ACHN (cell line): ENCODE measurements around the gene CDK17.
"Not testable (repeated sequence)": the region's sequence is repeated elsewhere in the genome, so short reads cannot be mapped to it uniquely, and the experiment has no call there.

ENCODE experiments used
- DNase-seq: peaks from one replicate; pipeline ENCODE4 v3.0.0-alpha.2; 2015
- in situ Hi-C: cut with HindIII; loops from 2 replicates; pipeline ENCODE4 v1.10.0; 2017; ENCODE audit warnings: low sequenced_read_pairs, low pct_ligation_motif_present, low pct_unique_long_range_greater_than_20kb

CDK17 gene

DNA sequence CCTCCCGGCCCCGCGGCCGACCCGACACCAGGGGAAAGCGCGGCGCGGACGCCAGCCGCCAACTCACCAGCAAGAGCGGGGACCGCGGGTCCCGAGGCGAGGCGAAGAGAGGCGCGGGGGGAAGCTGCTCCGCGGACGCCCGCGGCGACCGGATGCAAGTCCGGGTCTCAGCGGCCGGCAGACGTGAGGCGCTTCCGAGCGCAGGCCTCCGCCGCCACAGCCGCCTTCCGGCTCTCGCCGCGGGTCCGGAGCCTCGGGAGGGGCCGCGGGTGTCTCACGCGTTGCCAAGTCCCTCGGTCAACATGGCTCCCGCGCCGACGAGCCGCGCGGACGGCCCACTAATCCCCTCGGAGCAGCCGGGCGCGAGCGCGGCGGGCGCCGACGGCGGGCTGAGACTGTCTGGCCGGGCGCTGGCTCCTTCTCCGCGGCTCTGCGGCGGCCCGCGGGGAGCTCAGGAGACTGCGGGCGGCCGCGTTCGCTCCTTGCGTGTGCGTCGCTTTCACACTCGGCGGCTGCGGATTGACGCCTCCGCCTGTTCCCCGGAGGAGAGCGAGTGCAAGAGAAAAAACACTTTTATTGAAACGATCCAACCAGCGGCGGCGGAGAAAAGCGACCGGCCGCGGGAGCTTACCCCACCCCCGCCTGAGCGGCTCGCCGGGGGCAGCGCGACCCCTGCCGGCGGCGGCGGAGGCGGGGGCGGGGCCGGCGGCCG is at the start of gene CDK17:
TSS of gene CDK17 (minus strand) at position 521 of the 712 bp plus-strand sequence. CDS start 65,603 bp downstream, outside the sequence.
- in situ Hi-C loops, result no loop called here
- DNase-seq, result peak; percentile 91

DNA sequence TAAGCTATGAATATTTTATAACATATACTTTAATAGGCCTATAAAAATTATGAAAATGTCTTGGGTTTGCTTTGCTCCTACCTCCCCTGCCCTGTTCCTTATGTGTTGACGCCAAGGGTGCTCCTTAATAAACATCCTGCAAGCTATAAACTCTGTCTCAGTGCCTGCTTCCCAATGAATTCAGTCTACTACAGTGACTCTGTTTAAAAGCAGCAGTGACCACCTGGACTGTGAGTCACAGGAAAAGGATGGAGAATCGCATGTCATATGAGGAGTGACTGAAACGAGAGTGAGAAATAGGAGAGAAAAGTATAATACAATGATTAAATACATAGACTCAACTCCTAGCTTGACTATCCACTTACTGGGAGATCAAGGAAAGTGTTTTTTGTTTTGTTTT is 48.1 kb upstream of the CDK17 start:
- peak; percentile 56 for DNase-seq
- in situ Hi-C loops, result no loop called here

DNA sequence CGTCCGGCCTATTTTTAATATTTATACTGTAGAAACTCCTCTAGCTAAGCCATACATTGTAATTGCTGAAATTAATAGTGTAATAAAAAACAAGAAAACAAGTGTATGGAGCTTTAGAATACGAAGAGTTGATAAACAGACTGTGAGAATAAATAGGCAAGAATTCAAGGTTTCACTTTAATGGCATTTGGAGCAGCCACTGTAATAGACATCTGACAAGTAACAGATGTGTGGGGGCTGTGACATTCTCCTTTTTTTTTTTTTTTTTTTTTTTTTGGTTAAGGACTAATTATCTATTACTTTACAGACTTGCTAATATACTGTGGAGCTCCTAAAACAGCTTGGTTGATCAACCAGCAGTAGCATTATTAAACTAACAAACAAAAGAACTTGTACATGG is 47.0 kb upstream of the CDK17 start:
- in situ Hi-C loops, result no loop called here
- DNase-seq, result no peak

DNA sequence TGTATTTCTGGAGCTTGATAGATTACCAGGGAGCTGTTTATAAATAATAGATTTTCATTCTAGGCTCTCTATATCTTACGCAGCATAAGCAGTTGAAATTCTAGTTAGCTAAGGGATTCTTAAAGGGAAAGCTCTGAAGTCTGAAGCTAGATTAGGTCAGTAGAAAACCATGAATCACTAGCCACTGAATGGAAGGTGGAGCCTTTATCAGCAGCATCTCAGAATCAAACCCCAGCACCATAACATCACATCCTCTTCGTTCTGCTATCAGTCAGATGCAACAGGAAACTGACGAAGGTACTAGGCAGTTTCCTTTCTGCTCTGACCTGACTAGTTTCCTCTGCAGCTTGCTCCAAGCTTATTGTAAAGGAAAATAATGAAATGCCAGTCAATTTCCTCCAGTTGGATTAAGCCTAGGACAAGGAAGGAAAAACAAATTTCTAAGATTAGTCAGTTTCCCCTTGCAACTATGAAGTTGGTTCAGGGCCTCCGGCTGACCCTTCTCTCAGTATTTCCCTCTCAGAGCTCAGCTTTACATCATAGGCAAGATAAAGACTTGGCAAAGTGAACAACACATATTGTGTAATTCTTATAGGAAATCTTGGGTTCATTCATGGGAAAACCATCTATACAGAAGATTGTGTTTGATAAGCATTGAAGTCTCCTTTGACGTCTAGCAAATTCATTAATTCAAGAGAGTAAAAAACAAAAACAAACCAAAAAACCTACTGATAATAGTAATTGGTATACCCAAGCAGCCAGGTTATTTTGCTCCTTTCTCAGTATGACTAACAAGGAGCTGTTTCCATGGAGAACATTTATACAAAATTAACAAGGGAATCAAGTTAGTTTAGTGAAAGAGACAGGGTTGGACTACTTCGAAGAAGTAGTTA is 45.7 kb upstream of the CDK17 start:
- DNase-seq, result peak; percentile 64
- in situ Hi-C loops, result no loop called here

DNA sequence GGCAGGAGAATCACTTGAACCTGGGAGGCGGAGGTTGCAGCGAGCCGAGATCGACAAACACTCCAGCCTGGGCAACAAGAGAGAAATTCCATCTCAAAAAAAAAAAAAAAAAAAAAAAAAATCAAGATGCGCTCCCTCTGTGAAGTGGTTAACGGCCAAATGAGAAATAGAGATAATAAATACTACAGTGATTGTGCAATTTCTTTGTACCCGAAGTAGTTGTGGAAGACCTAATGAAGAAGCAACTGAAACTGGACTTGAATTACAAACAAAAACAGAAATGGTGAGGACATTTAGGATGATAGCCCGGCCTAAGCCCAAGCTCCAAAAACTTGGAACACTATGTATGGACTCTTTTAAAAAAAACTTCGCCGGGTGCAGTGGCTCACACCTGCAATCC is 44.2 kb upstream of the CDK17 start:
- DNase-seq, result no peak
- in situ Hi-C loops, result no loop called here

DNA sequence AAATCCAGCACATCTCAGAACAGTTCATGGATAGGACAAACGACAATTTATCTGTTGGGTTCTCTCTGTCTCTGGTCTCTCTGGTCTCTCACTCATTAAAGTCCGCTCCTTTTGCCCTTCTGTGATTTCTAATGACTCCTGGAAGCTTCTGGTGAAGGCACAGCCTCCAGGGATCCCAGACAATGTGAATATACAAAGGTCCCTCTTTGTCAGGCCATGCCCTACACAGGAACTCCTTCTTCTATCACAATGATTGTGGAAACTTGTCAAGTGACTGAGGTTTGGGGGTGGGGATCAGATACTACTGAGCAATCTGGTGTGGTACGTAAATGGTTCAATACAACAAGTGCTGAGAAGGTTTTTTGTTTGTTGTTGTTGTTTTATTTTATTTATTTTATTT is 42.7 kb upstream of the CDK17 start:
- in situ Hi-C loops, result no loop called here

DNA sequence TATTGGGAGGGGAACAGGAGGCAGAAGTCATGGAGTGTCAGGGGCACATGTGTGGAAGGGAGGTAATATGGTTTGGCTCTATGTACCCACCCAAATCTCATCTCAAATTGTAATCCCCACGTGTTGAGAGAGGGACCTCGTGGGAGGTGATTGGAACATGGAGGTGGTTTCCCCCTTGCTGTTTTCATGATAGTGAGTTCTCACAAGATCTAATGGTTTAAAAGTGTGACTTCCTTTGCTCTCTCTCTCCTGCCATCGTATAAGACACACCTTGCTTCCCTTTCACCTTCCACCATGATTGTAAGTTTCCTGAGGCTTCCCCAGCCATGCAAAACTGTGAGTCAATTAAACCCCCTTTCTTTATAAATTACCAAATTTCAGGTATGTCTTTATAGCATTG is 41.6 kb upstream of the CDK17 start:
- DNase-seq, result no peak
- in situ Hi-C loops, result no loop called here

More for the DNA sequence above, 42.7 kb upstream of the CDK17 start:
- DNase-seq, result no peak

DNA sequence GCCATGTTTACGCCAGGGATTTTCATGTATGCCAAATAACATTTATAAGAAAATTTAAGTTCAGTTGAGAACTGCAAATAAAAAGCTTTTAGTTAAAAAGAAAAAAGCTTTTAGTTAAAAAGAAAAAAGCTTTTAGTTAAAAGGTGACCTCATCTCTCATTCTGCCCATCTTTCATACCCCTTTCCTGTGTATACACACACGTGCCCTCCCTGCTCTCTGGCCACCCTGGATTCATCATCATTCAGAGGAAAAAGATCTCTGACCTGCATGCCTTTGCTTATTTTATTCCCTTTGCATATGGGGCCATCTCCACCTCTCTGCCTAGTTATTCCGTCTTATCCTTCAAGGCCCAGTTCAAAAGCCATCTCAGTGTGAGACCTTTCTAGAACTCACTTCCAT is 38.1 kb upstream of the CDK17 start:
- DNase-seq, result no peak
- in situ Hi-C loops, result no loop called here

DNA sequence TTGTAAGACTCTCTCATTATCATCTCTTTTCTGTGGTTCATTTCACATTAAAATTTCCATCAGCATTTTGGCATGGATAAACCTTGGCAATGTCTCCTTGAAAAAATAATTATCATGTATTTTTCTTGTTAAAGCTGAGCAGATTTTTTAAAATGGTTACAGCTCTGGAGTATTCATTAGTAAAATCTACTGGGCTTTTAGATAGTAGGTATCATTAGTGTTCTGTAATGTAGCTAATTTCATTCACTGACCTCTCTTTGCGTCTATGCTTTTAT is 36.9 kb upstream of the CDK17 start:
- no peak for DNase-seq
- in situ Hi-C loops, result no loop called here

DNA sequence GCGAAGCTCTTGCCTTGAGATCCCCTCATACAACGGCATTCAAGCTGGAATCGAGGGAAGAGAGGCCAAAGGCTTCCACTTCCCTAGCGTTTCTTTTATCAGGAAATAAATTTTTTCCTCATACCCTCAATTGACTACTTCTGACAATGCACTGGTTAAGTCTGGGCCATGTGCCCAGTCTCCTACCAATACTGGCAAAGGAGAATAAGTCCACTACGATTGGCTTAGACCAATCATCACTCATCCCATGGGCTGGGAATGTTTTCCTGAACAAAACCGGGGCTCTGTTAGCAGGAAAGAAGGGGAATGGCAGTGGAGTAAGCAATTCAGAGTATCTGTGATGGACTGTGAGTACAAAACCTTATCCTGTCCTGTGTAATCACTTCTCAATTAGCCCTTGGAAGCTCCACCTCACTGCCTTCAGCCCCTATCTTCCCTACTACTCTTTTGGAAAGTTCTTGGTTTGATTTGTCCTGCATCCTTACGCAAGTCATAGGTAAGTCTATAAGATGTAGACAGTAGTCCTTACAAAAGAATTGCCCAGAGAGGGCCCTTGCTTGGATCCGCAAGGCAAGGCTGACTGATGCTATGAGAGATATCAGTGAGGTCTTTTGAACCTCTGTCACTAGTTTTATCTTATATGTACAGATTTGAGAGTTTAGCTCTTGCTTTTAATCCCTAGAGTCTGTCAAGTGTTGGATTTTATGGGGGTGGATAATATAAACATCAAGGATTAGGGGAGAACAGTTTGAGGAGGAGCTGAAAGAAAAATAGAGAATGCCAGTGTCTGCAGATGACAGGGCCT is 36.3 kb upstream of the CDK17 start:
- in situ Hi-C loops, result no loop called here
- DNase-seq, result no peak

DNA sequence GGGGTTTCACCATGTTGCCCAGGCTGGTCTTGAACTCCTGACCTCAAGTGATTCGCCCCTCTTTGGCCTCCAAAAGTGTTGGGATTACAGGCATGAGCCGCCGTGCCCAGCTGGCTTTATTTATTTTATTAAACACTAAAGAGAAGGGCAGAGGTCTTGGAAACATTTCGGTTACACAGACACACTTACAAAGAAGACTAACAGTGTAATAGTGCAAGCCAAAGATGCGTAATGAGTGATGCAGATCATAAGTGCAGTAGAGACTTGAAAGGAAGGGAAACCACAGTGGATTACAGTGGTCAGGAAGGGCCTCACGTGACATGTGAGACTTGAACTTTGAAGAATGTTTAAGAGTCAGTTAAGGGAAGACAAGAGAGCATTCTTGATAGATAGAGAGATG is 33.9 kb upstream of the CDK17 start:
- no peak for DNase-seq
- in situ Hi-C loops, result no loop called here

DNA sequence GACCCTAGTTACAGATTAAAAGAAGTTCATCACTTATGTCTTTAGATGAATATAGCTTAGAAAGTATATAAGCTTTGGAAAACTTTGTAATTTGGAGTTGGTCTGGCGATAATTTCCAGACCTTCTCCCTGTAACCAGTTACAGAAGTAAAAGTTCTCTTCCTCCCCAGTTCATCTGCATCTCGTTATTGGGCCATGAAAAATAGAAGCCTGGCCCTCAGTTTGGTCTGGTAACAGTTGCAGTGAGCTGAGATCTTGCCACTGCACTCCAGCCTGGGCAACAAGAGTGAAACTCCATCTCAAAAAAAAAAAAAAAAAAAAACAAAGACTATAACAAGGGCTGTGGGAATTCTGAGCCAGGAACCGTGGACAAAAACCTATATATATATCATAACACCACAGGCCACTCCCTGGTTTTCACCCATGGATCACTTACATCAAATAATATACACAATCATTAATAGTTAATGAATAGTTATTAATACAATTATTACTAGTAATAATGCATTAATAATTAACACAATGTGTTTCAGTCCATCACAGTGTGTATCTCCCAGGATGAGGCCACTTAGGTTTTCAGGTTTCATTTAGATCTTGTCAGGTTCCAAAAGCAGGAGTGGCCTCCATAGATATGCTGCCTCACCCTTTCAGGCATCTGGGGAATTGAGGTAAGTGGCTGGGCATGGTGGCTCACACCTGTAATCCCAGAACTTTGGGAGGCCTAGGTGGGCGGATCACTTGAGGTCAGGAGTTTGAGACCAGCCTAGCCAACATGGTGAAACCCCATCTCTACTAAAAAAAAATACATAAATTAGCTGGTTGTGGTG is 32.5 kb upstream of the CDK17 start:
- DNase-seq, in situ Hi-C loops: not testable (repeated sequence)

DNA sequence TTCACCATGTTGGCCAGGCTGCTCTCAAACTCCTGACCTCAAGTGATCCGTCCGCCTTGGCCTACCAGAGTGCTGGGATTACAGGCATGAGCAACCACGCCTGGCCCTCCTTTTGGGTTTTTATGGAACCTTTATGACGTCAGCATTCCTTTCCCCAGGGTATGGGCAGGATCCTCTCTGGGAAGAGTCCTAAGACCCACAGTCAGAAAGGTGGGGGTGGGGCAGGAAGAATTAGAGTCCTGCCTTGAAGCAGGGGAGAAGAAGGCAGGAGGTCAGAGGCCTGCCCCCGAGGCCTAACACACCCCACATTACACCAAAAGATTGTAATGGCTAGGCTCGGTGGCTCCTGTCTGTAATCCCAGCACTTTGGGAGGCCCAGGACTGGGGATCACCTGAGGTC is 30.8 kb upstream of the CDK17 start:
- in situ Hi-C loops, result no loop called here

DNA sequence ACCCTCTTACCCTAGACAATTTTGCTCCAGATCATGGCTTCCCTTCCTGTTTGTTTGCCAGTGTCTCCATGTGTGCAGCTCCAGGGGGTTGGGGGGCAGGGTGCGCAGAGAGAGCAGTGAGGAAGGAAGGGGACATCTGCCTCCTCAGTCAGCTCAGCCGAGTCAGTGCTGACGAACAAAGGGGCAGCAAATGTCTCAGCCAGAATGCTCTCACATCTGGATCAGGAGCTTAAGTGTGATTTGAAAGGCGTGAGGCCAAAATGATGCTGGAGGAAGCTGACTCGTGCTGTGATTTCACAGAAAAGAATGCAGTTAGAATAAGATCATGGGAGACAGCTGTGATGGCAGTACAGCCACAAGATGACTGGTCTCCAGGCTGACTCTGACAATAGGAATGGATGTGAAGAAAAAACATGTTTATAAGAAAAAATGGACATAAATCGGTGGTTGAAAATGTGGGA is 27.1 kb upstream of the CDK17 start:
- peak; percentile 99 for DNase-seq
- in situ Hi-C loops, result no loop called here

More for the DNA sequence above, 30.8 kb upstream of the CDK17 start:
- DNase-seq, result no peak

DNA sequence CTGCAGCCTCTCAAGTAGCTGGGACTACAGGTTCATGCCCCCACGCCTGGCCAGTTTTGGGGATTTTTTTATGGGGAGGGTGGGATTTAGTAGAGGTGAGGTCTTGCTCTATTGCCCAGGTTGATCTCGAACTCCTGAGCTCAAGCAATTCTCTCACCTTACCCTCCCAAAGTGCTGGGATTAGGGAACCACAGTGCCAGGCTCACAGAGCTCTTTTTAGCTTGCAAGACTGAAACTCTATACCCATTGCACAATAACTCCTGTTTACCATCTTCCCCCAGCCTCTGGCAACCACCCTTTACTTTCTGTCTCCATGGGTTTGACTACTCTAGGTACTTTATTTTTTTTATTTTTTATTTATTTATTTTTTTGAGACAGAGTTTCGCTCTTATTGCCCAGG is 25.7 kb upstream of the CDK17 start:
- in situ Hi-C loops, result no loop called here
- DNase-seq, result no peak

DNA sequence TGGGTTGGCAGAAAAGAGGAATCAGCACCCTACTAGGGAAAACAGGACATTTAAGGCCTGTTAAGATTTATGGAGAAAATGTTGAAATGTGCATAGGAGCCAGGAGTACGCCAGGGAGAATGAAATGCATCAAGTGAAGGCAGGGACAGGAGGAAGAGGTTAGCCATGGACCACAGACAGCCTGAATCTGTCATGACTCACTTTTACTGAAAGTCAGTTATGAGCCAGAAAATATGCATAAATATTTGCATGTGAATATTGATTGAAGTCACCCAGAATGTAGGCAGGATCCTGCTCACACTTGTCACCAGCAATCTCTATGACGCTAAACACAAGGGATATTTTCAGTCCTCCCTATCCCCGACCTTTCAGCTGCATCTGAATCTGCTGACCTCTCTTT is 25.1 kb upstream of the CDK17 start:
- DNase-seq, result no peak
- in situ Hi-C loops, result no loop called here

DNA sequence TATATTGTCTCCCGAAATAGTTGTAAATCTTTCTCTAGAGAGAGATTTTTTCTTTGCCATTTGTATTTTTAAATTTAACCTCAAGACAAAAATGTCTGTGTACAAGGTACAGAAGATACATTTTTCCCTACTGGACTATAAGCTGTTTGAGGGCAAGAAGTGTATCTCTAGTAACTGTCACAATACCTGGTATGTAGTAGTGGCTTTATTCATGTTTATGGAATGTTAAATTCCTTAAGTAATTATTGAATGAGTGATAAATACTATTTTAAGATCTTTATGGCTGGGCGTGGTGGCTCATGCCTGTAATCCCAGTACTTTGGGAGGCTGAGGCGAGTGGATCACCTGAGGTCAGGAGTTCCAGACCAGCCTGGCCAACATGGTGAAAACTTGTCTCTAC is 24.4 kb upstream of the CDK17 start:
- in situ Hi-C loops, result no loop called here
- DNase-seq, result no peak

DNA sequence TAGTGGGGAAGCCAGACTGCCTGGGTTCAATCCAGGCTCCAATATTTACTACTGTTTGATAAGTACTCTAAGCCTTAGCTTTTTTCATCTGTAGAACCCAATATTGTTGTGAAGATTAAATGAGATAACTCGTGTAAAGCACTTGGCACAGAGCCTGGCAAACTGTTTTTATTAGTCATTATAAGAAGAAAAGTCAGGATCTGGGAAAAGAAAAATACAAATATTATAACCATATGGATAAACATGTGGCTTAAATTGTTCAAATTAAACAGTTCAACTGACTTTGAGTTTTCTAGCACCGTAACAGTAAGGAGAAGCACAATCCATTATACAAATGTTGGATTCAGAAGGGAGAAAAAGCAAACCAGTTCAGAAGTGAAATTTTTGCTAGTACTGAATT is 22.0 kb upstream of the CDK17 start:
- in situ Hi-C loops, result no loop called here

More for the DNA sequence above, 22.0 kb upstream of the CDK17 start:
- DNase-seq, result no peak
